ENCODE data around the gene LPCAT3. TPM values are rescaled to one million over a fixed set of nuclear protein-coding genes. Genes with fewer than 3 reads are reported as not detected.

LPCAT3 gene
- total RNA-seq, 2 donors from 2014 or later: 87.1 to 87.9 TPM

DNA sequence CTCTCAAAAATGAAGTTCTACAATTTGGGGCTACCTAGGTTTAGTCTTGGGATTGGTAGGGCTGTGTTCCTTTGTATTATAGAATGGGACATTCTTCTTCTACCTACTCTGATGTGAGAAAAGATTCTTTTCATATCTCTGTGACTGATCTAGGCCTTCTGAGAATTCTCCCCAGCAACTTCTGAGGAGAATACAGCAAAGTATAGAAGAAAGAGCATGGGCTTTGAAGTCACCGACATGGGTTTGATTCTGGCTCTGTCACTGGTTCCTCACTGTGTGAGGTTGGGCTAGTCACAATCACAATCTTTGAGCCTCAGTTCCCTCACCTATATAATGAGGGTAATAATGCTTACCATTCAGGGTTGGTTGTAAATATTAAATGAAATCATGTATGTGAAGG, 85.5 kb downstream of the LPCAT3 start:
- DNase-seq (no peak), ATAC-seq (no peak)
- intact Hi-C loops (cut with DNase I, micrococcal nuclease): no loop called here

- DNase-seq: no peak
- ATAC-seq: no peak
- intact Hi-C loops (cut with DNase I, micrococcal nuclease): no loop called here
Measured at GRCh38 chr12:6929466-6930452, 88.5 kb downstream of the LPCAT3 start.

DNA sequence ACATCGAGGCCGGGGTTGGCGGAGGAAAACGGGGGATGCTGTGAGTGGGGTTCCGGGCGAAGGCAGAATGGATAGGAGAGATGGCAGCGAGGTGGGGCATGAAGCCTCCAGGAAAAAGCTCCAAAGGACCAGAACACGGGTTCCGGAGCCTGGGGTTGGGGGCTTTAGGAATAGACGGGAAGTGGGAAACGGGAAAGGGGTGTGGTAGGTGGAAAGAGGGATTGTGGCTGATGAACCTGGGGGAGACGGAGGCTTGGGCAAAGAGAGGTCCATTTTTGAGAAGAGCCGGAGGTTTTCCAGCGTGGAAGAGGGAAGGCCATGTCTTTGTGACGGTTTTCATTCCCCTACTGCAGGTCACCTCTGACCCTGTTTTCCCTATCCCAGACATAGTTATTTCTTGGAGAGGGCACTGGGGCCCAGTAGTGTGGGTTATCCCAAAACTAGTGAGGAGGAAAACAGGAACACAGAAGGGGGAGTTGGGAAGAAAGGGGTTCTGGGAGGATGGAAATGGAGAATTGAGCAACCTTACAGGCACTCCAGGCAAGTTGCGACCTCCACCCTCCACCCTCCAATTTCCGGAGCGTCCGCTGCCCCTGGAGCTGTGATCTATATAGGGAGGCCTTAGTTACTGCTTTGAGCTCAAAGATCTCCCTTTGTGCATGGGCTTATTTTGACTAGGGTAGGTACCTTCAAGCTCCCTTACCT, 89.4 kb downstream of the LPCAT3 start:
- ATAC-seq (no peak), DNase-seq (no peak)
- intact Hi-C loops (cut with DNase I, micrococcal nuclease): no loop called here

- no peak for DNase-seq
- peak; percentile 12 for ATAC-seq
- intact Hi-C loops (cut with DNase I, micrococcal nuclease): no loop called here
Measured at GRCh38 chr12:6928022-6928702, 90.1 kb downstream of the LPCAT3 start.

DNA sequence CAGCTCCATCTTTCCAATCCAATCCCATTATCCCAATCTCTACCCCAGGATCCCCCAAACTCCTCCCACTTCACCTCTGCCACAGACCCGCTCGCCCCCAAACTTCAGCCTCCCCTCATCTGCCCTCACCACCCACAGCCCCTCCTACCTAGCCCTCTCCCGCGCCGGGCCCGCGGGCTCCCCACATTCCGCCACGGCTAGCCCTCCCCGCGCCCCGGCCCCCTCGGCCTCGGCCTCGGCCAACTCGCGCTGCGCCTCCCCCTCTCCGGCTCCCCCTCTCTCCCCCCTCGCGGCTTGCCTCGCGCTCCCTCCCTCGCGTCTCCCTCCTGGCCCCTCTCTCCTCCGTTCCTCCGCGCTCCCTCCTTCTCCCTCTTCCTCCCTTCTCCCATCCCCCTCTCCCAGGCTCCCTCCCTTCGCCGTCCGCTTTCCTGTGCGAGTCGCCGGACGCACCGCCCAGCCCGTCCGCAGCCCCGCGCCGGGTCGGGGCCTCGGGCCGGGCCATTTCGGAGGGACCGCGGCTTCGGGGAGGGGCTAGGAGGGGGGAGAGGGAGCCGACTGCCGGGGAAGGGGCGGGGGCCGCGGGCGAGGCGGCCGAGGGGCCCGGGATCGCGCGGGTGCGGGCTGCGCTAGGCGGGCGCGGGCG, 90.8 kb downstream of the LPCAT3 start, which contains the start of gene ATN1:
Gene ATN1, plus strand, starts transcription at position 581 of the 643 bp plus-strand sequence. CDS start 6,043 bp downstream, outside the sequence.
- DNase-seq (peak; percentile 77 to 87), ATAC-seq (peak; percentile 53)
- intact Hi-C loops (cut with DNase I, micrococcal nuclease): no loop called here

Small RNAs within 50 kb of the gene (microRNA-seq; reads per million reads assigned to microRNA genes)
- 1,628 to 1,899 reads per million in 2 donors for gene MIR141
- 32,972 to 87,700 reads per million in 2 donors for gene MIR200C

Other genes with a start within 250 kb of the LPCAT3 start
- gene LAG3, start 246.0 kb downstream of the LPCAT3 start, total RNA-seq: 1 to 10 TPM in 1 of 2 donors, under 1 TPM in 1; 0.89 to 1.6 TPM
- 10 to 100 TPM in 1 of 2 donors, 1 to 10 TPM in 1; 4.3 to 18.1 TPM for gene CD4, start 228.9 kb downstream of the LPCAT3 start, total RNA-seq
- gene GPR162, start 196.7 kb downstream of the LPCAT3 start, total RNA-seq: 1 to 10 TPM; 1.3 to 4.3 TPM
- gene P3H3, start 190.1 kb downstream of the LPCAT3 start, total RNA-seq: 1 to 10 TPM; 4.3 to 6.3 TPM
- gene GNB3, start 177.6 kb downstream of the LPCAT3 start, total RNA-seq: 1 to 10 TPM; 1.1 to 1.5 TPM
- 10 to 100 TPM in 1 of 2 donors, 1 to 10 TPM in 1; 4.4 to 10.5 TPM for gene CDCA3, start 167.2 kb downstream of the LPCAT3 start, total RNA-seq
- 10 to 100 TPM; 68.5 to 81.4 TPM for gene USP5, start 166.3 kb downstream of the LPCAT3 start, total RNA-seq
- gene TPI1, start 150.9 kb downstream of the LPCAT3 start, total RNA-seq: 100 to 1,000 TPM; 702 to 720 TPM
- 10 to 100 TPM; 11.7 to 11.8 TPM for gene SPSB2, start 145.2 kb downstream of the LPCAT3 start, total RNA-seq
- 1 to 10 TPM; 2.9 to 4.3 TPM for gene LRRC23, start 113.7 kb downstream of the LPCAT3 start, total RNA-seq
- gene ENO2, start 103.9 kb downstream of the LPCAT3 start, total RNA-seq: 10 to 100 TPM in 1 of 2 donors, 1 to 10 TPM in 1; 3.1 to 10.9 TPM
- 10 to 100 TPM; 64.6 to 78.9 TPM for gene ATN1, start 90.5 kb downstream of the LPCAT3 start, total RNA-seq
- gene RNU7-1, start 74.7 kb downstream of the LPCAT3 start, total RNA-seq: not detected
- 100 to 1,000 TPM; 151 to 168 TPM for gene C12orf57, start 74.5 kb downstream of the LPCAT3 start, total RNA-seq
- gene PTPN6, start 67.1 kb downstream of the LPCAT3 start, total RNA-seq: 10 to 100 TPM; 40.0 to 43.9 TPM
- gene PHB2, start 47.8 kb downstream of the LPCAT3 start, total RNA-seq: 100 to 1,000 TPM; 202 to 249 TPM
- gene EMG1, start 47.6 kb downstream of the LPCAT3 start, total RNA-seq: 10 to 100 TPM; 31.6 to 34.1 TPM
- gene C1S, start 42.2 kb upstream of the LPCAT3 start, total RNA-seq: 100 to 1,000 TPM in 1 of 2 donors, 10 to 100 TPM in 1; 54.9 to 109 TPM
- 100 to 1,000 TPM in 1 of 2 donors, 10 to 100 TPM in 1; 63.1 to 129 TPM for gene C1R, start 74.0 kb upstream of the LPCAT3 start, total RNA-seq
- gene C1RL, start 90.7 kb upstream of the LPCAT3 start, total RNA-seq: 10 to 100 TPM; 48.6 to 52.7 TPM
- gene RBP5, start 110.4 kb upstream of the LPCAT3 start, total RNA-seq: 1 to 10 TPM; 2.0 to 2.8 TPM
- gene CLSTN3, start 111.9 kb upstream of the LPCAT3 start, total RNA-seq: 10 to 100 TPM in 1 of 2 donors, 1 to 10 TPM in 1; 8.3 to 13.1 TPM
- 10 to 100 TPM; 36.9 to 39.2 TPM for gene PEX5, start 171.2 kb upstream of the LPCAT3 start, total RNA-seq

Measured in left colon (tissue), 2 donors.